GM12874 (cell line): ENCODE measurements around the gene CARMIL1.

Experiments
- CTCF ChIP-seq: IDR thresholded peaks from 2 replicates; pipeline ENCODE4 v1.5.1; 2011; ENCODE audit warnings: low read depth, mild to moderate bottlenecking, control low read depth, low read length, moderate library complexity; ENCODE audit not compliant: insufficient read depth

Gene CARMIL1

GRCh38 chr6:25642667-25643328 is 363.6 kb downstream of the CARMIL1 start:
- TF ChIP-seq CTCF = no peak

GRCh38 chr6:25645916-25646315 is 366.7 kb downstream of the CARMIL1 start:
- TF ChIP-seq CTCF = no peak

- TF ChIP-seq CTCF = no peak
Measured at GRCh38 chr6:25649611-25650010, 370.4 kb downstream of the CARMIL1 start.

GRCh38 chr6:25652007-25652515 is 372.9 kb downstream of the CARMIL1 start, which contains the start of gene SCGN:
SCGN (plus strand) TSS chr6:25652215; CDS start chr6:25652404, 189 bp downstream.
- no peak for TF ChIP-seq CTCF

- no peak for TF ChIP-seq CTCF
Measured at GRCh38 chr6:25655723-25656122, 376.5 kb downstream of the CARMIL1 start.

- TF ChIP-seq CTCF = no peak
Measured at GRCh38 chr6:25659633-25660368, 380.6 kb downstream of the CARMIL1 start.

GRCh38 chr6:25660512-25660911 is 381.3 kb downstream of the CARMIL1 start:
- TF ChIP-seq CTCF = no peak
